ENCODE results near the gene FAHD2A. TPM values are rescaled to one million over a fixed set of nuclear protein-coding genes. Genes with fewer than 3 reads are reported as not detected.
"Not testable (repeated sequence)": the region's sequence is repeated elsewhere in the genome, so short reads cannot be mapped to it uniquely, and the experiment has no call there.

The FAHD2A gene
- total RNA-seq (2014; rRNA removed; shearing (Covaris generic)) = 35.2 and 35.5 TPM in 2 replicates
- polyA plus RNA-seq (2014; cell fraction: nucleus; rRNA removed) = 52.8 and 94.0 TPM in 2 replicates

- peak; percentile 89 for DNase-seq (ENCODE audit: extremely low read depth, low read depth)
These were observed at the start of gene FAHD2A for GRCh38 chr2:95402370-95403203. TSS of gene FAHD2A (plus strand) at chr2:95402708. CDS start at chr2:95405559, 2,851 bp downstream.

- DNase-seq (ENCODE audit: extremely low read depth, low read depth) = no peak
These were observed 49.4 kb upstream of the FAHD2A start for GRCh38 chr2:95353055-95353575.

- DNase-seq (ENCODE audit: extremely low read depth, low read depth) = no peak
These were observed 48.7 kb upstream of the FAHD2A start for GRCh38 chr2:95353613-95354468.

- DNase-seq (ENCODE audit: extremely low read depth, low read depth) = no peak
These were observed 48.0 kb upstream of the FAHD2A start for GRCh38 chr2:95354469-95354901.

- no peak for DNase-seq (ENCODE audit: extremely low read depth, low read depth)
These were observed 47.6 kb upstream of the FAHD2A start for GRCh38 chr2:95354925-95355324.

- not testable (repeated sequence) for DNase-seq (ENCODE audit: extremely low read depth, low read depth)
These were observed 47.0 kb upstream of the FAHD2A start for GRCh38 chr2:95355486-95355885.

- DNase-seq (ENCODE audit: extremely low read depth, low read depth) = no peak
These were observed 45.4 kb upstream of the FAHD2A start for GRCh38 chr2:95356821-95357700.

- DNase-seq (ENCODE audit: extremely low read depth, low read depth) = no peak
These were observed 44.7 kb upstream of the FAHD2A start for GRCh38 chr2:95357717-95358280.

- no peak for DNase-seq (ENCODE audit: extremely low read depth, low read depth)
These were observed 43.5 kb upstream of the FAHD2A start for GRCh38 chr2:95359031-95359430.

GRCh38 chr2:95359501-95359930, 43.0 kb upstream of the FAHD2A start:
- DNase-seq (ENCODE audit: extremely low read depth, low read depth) = no peak

- no peak for DNase-seq (ENCODE audit: extremely low read depth, low read depth)
These were observed 41.1 kb upstream of the FAHD2A start for GRCh38 chr2:95361216-95361980.

- no peak for DNase-seq (ENCODE audit: extremely low read depth, low read depth)
These were observed 40.0 kb upstream of the FAHD2A start for GRCh38 chr2:95362486-95362885.

- DNase-seq (ENCODE audit: extremely low read depth, low read depth) = no peak
These were observed 36.0 kb upstream of the FAHD2A start for GRCh38 chr2:95366514-95366913.

- no peak for DNase-seq (ENCODE audit: extremely low read depth, low read depth)
These were observed 30.2 kb upstream of the FAHD2A start for GRCh38 chr2:95372216-95372829.

GRCh38 chr2:95372845-95373244, 29.7 kb upstream of the FAHD2A start:
- no peak for DNase-seq (ENCODE audit: extremely low read depth, low read depth)

- DNase-seq (ENCODE audit: extremely low read depth, low read depth) = no peak
These were observed 28.5 kb upstream of the FAHD2A start for GRCh38 chr2:95374029-95374428.

GRCh38 chr2:95374451-95374920, 28.0 kb upstream of the FAHD2A start:
- DNase-seq (ENCODE audit: extremely low read depth, low read depth) = no peak

GRCh38 chr2:95374921-95375471, 27.5 kb upstream of the FAHD2A start:
- DNase-seq (ENCODE audit: extremely low read depth, low read depth) = no peak
